BLaER1 (cell line): ENCODE data around the gene KIRREL3.

Experiments
- H3K27ac ChIP-seq: shearing (Covaris generic); formaldehyde crosslinking; 2 replicates; pipeline ENCODE4 v1.8.1; 2022
- H3K27me3 ChIP-seq: shearing (Covaris generic); formaldehyde crosslinking; 2 replicates; pipeline ENCODE4 v1.8.1; 2022
- H3K36me3 ChIP-seq: shearing (Covaris generic); formaldehyde crosslinking; 2 replicates; pipeline ENCODE4 v1.8.1; 2022
- H3K4me1 ChIP-seq: shearing (Covaris generic); formaldehyde crosslinking; 2 replicates; pipeline ENCODE4 v1.8.1; 2022
- H3K4me2 ChIP-seq: shearing (Covaris generic); formaldehyde crosslinking; 2 replicates; pipeline ENCODE4 v1.8.1; 2022
- H3K4me3 ChIP-seq: shearing (Covaris generic); formaldehyde crosslinking; 2 replicates; pipeline ENCODE4 v1.8.1; 2022
- H3K9ac ChIP-seq: shearing (Covaris generic); formaldehyde crosslinking; 2 replicates; pipeline ENCODE4 v1.8.1; 2022
- H3K9me3 ChIP-seq: shearing (Covaris generic); formaldehyde crosslinking; 2 replicates; pipeline ENCODE4 v1.8.1; 2022
- H4K20me1 ChIP-seq: shearing (Covaris generic); formaldehyde crosslinking; 2 replicates; pipeline ENCODE4 v1.8.1; 2022
- Cebpa-rat ChIP-seq: shearing (Covaris generic); IDR thresholded peaks from 2 replicates; pipeline ENCODE4 v1.8.1; 2022

Gene KIRREL3

DNA sequence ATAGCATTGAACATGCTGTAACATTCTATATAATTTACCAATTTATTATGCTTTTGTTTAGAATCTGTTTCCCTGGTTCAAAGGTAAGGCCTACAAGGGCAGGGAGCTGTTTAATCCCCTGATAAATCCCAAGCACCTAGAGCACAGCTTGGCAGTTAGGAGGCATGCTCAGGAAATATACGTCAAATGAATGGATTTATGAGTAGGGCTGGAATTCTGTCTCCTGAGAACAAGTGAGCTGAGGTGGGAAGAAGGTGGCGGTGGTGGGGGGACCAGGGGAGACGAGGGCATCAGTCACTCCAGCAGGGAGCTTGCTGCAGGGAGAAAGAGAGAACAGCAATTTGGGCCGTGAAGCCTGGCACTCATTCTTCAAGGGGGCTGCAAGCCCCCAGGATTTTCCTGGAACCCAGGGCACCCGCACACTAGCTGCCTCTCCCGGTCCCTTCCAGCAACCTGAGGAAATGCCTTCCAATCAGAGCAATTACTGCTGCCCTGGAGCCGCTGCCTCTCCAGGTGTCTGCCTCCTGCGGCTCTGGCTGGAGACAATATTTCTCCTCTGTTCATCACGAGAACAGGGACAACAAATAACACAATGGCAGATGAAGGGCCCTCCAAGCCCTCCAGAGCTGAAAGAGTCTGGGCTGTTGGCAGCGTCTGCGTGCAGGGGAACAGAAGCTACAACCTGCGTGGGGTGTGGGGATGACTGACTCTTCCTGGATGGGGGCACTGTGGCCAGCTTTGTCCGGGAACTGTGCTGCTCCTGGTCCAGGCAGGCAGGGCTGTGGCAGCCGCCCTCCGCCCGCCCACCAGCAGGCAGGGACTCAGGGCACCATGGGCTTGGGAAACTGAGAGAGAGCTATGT, 411.7 kb downstream of the KIRREL3 start:
- Histone ChIP-seq H3K9ac (no peak overlapping the region), H3K36me3 (no peaks in the 10 kb centered on the region), H3K4me3 (no peak overlapping the region), H3K9me3 (no peaks in the 10 kb centered on the region), H3K27me3 (no peaks in the 10 kb centered on the region), H3K4me1 (no peaks in the 10 kb centered on the region), H3K4me2 (no peak overlapping the region), H3K27ac (no peak overlapping the region), H4K20me1 (no peaks in the 10 kb centered on the region)
- no peak for TF ChIP-seq Cebpa-rat

- Histone ChIP-seq H3K9me3 (no peaks in the 10 kb centered on the region), H3K27ac (no peak overlapping the region), H3K36me3 (no peaks in the 10 kb centered on the region), H3K9ac (no peak overlapping the region), H3K4me1 (peaks cover under 1% of the 10 kb centered on the region; the same call in 1 of the 2 replicates), H3K4me2 (no peak overlapping the region), H4K20me1 (no peaks in the 10 kb centered on the region), H3K27me3 (no peaks in the 10 kb centered on the region), H3K4me3 (no peak overlapping the region)
- TF ChIP-seq Cebpa-rat: no peak
Measured at GRCh38 chr11:126587541-126587940, 413.0 kb downstream of the KIRREL3 start.

DNA sequence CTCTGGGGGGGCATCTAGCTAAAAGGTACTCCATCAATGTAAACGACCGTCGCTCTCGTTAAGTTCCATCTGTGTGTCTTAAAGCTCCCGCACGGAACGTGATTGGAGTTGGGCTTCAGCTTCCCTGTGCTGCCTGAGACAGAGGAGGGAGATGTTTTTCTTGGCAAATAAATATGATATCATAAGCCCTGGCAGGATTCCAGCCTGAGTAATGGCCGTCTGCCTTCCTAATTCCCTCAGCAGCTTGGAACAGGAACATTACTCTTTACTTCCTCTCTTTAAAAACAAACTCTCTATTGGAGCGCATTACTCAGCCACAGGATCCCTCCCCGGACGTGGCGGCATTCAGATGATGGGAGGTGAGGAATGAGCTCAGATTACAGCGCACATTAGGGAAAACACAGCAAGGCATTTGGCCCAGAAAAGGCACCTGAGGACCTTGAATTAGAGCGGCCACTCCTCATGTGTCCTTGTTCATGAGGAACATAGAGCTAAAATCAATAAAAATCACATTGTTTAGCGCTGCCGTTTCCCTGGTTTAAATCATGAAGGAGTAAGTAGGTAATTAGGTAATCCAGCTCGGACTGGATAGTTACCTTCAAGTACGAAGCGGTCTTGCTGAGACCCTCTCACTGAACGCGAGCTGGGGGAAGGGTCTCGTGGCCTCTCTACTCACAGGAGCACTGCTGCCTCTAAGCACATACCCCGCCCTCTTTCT, 414.6 kb downstream of the KIRREL3 start:
- Histone ChIP-seq H3K9ac (no peak overlapping the region), H3K4me2 (no peak overlapping the region), H3K27ac (no peak overlapping the region), H3K4me3 (no peak overlapping the region), H3K36me3 (no peaks in the 10 kb centered on the region), H3K27me3 (no peaks in the 10 kb centered on the region), H3K9me3 (no peaks in the 10 kb centered on the region), H3K4me1 (peaks cover 16% of the 10 kb centered on the region), H4K20me1 (no peaks in the 10 kb centered on the region)
- TF ChIP-seq Cebpa-rat: no peak

GRCh38 chr11:126585388-126585773, 415.2 kb downstream of the KIRREL3 start:
- no peak overlapping the region for H3K27ac ChIP-seq
- H3K9me3 ChIP-seq: no peaks in the 10 kb centered on the region
- peaks cover 16% of the 10 kb centered on the region for H3K4me1 ChIP-seq
- H3K27me3 ChIP-seq: no peaks in the 10 kb centered on the region
- no peaks in the 10 kb centered on the region for H4K20me1 ChIP-seq
- H3K4me3 ChIP-seq: no peak overlapping the region
- no peak for TF ChIP-seq Cebpa-rat
- no peak overlapping the region for H3K4me2 ChIP-seq
- no peaks in the 10 kb centered on the region for H3K36me3 ChIP-seq
- H3K9ac ChIP-seq: no peak overlapping the region

DNA sequence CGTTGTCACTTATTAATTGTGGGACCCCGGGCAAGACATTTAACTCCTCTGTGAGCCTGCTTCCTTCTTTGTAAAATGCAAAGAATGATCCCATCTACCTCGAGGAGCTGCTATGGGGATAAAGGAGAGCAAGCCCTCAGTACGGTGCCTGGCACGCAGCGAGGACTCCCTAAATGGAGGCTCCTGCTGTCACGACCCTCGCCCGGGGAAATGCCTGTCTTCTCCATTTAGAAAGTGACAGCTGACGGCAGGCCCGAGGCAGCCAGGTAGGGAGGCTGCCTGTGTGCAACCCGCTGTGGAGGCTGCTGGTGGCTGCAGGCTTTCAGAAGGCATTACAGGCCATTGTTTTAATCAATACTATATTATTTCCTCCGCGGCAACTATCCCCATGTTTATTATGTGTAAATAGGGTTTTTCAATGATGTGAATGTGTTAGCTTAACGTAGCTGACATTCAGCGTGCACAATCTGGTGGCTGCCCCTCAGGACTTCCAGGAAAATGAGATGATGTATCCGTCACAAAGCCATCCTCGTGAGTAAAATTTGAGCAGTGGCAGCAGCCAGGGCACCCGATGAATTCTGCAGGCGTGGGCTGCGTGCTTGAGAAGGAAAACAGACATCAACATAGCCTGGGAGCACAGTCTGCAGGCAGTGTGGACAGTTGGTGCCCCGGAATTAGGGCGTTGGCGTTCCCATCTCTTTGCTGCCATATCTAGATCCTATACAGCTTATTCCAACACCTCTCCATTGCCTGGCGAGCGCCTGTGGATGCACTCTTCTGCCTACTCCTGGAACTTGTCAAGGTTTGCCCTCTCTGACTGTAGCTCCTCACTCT, 416.8 kb downstream of the KIRREL3 start:
- Histone ChIP-seq H3K4me1 (peaks cover 16% of the 10 kb centered on the region), H3K27ac (no peak overlapping the region), H4K20me1 (no peaks in the 10 kb centered on the region), H3K9me3 (no peaks in the 10 kb centered on the region), H3K36me3 (no peaks in the 10 kb centered on the region), H3K27me3 (no peaks in the 10 kb centered on the region), H3K4me3 (no peak overlapping the region), H3K9ac (no peak overlapping the region), H3K4me2 (no peak overlapping the region)
- TF ChIP-seq Cebpa-rat: no peak

GRCh38 chr11:126583101-126583500, 417.5 kb downstream of the KIRREL3 start:
- no peaks in the 10 kb centered on the region for H3K36me3 ChIP-seq
- no peak overlapping the region for H3K4me3 ChIP-seq
- no peak overlapping the region for H3K4me2 ChIP-seq
- no peaks in the 10 kb centered on the region for H3K9me3 ChIP-seq
- H4K20me1 ChIP-seq: no peaks in the 10 kb centered on the region
- no peaks in the 10 kb centered on the region for H3K27me3 ChIP-seq
- H3K27ac ChIP-seq: no peak overlapping the region
- no peak overlapping the region for H3K9ac ChIP-seq
- TF ChIP-seq Cebpa-rat: no peak
- peaks cover 16% of the 10 kb centered on the region for H3K4me1 ChIP-seq

DNA sequence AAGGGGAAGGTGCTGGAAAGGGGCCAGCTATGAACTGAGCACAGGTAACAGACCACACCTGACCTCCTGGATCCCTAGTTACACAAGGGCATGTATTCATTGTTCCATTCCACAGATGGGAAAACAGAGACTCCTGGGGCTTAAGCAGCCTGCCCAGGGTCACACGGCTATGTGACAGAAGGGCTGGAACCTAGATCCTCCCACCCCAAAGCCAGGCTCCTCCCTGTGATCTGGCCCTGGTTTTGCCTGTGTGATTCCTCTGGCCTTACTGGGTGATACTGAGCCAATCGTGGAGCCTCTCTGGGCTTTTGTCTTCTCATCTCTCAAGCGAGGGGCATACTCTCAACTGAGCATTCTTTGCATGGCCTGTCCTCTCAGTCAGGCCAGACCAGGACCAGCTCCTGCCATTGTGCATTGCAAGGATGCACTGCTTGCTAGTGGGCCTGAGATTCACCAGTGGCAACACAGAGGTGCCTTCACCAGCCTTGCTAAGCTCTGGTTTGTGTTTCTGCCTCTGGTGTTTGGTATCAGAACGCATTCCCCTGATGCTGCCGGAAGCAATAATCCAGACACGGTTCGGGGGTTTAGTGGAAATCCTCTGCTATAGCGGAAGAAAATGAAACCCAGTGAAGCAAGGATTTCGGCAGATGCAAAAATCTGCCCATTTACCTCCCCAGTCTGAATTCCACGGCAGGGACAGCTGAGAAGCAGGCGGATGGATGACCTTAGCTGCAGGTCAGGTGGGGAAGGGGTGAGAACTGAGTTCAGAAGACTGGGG, 418.5 kb downstream of the KIRREL3 start:
- peaks cover 16% of the 10 kb centered on the region for H3K4me1 ChIP-seq
- no peaks in the 10 kb centered on the region for H3K27me3 ChIP-seq
- H3K9ac ChIP-seq: no peak overlapping the region
- H3K9me3 ChIP-seq: no peaks in the 10 kb centered on the region
- H3K27ac ChIP-seq: no peak overlapping the region
- TF ChIP-seq Cebpa-rat: no peak
- peak overlapping the region; percentile 48 for H3K4me2 ChIP-seq
- no peaks in the 10 kb centered on the region for H4K20me1 ChIP-seq
- no peaks in the 10 kb centered on the region for H3K36me3 ChIP-seq
- H3K4me3 ChIP-seq: no peak overlapping the region

- no peak overlapping the region for H3K4me3 ChIP-seq
- H3K4me2 ChIP-seq: no peak overlapping the region
- no peaks in the 10 kb centered on the region for H3K9me3 ChIP-seq
- H3K4me1 ChIP-seq: peaks cover 16% of the 10 kb centered on the region
- no peaks in the 10 kb centered on the region for H4K20me1 ChIP-seq
- no peaks in the 10 kb centered on the region for H3K27me3 ChIP-seq
- no peak overlapping the region for H3K9ac ChIP-seq
- H3K27ac ChIP-seq: no peak overlapping the region
- TF ChIP-seq Cebpa-rat: no peak
- H3K36me3 ChIP-seq: no peaks in the 10 kb centered on the region
Measured at GRCh38 chr11:126578426-126578825, 422.1 kb downstream of the KIRREL3 start.

DNA sequence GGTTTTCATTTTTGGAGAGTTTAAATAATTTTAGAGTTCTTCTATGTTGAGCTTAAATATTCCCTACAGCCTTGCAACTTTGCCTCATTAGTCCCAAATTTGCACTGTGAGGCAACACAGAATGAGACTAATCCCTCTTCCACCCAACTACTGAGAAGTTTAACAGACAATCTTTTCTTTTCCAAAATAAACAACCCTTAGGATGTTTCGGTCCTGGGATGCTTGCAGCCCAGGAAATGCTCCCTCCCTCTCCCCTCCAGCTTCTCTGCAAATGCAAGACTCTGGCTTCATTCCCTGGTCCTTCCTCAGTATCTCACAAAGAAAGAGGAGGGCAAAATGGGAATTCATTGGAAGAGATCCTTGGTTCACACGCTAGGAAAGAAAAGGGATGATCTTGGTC, 422.5 kb downstream of the KIRREL3 start:
- H3K4me1 ChIP-seq: peaks cover 16% of the 10 kb centered on the region
- H3K4me3 ChIP-seq: no peak overlapping the region
- H3K27ac ChIP-seq: no peak overlapping the region
- H3K27me3 ChIP-seq: no peaks in the 10 kb centered on the region
- no peak for TF ChIP-seq Cebpa-rat
- H4K20me1 ChIP-seq: no peaks in the 10 kb centered on the region
- H3K4me2 ChIP-seq: no peak overlapping the region
- no peaks in the 10 kb centered on the region for H3K9me3 ChIP-seq
- H3K36me3 ChIP-seq: no peaks in the 10 kb centered on the region
- no peak overlapping the region for H3K9ac ChIP-seq
